Loucy (cell line): ENCODE measurements around the gene SLC9A9.

ENCODE experiments used
- H2AFZ ChIP-seq: fragments of 200-600 bp; sonication (generic); 2 replicates; pipeline ENCODE4 v1.6.0; 2016; ENCODE audit warnings: antibody characterized with exemption, mild to moderate bottlenecking, low read length, moderate library complexity
- H3F3A ChIP-seq: fragments of 200-600 bp; 2 replicates; pipeline ENCODE4 v1.6.0; 2016; ENCODE audit warnings: antibody characterized with exemption, low read depth, mild to moderate bottlenecking
- H3K27me3 ChIP-seq: fragments of 200-600 bp; sonication (generic); 2 replicates; pipeline ENCODE4 v1.6.1; 2014; ENCODE audit warnings: low read length, mild to moderate bottlenecking; ENCODE audit not compliant: insufficient read depth, poor library complexity, severe bottlenecking
- H3K36me3 ChIP-seq: fragments of 200-600 bp; sonication (generic); 2 replicates; pipeline ENCODE4 v1.6.1; 2016; ENCODE audit warnings: low read length; ENCODE audit not compliant: insufficient read depth
- H3K4me1 ChIP-seq: fragments of 200-600 bp; sonication (generic); 2 replicates; pipeline ENCODE4 v1.5.1; 2014; ENCODE audit warnings: low read length, mild to moderate bottlenecking; ENCODE audit not compliant: insufficient read depth, poor library complexity, severe bottlenecking
- H3K4me2 ChIP-seq: fragments of 200-600 bp; sonication (generic); 2 replicates; pipeline ENCODE4 v1.6.0; 2014; ENCODE audit warnings: antibody characterized with exemption, low read length, low read depth, mild to moderate bottlenecking; ENCODE audit not compliant: poor library complexity, severe bottlenecking
- H3K4me3 ChIP-seq: fragments of 200-600 bp; sonication (generic); 2 replicates; pipeline ENCODE4 v1.5.1; 2014; ENCODE audit warnings: low read length, mild to moderate bottlenecking, mixed read lengths; ENCODE audit not compliant: poor library complexity, severe bottlenecking
- H3K79me2 ChIP-seq: fragments of 200-600 bp; sonication (generic); 2 replicates; pipeline ENCODE4 v1.6.1; 2014; ENCODE audit warnings: low read length; ENCODE audit not compliant: insufficient read depth
- H3K9ac ChIP-seq: fragments of 200-600 bp; sonication (generic); 2 replicates; pipeline ENCODE4 v1.6.0; 2014; ENCODE audit warnings: mild to moderate bottlenecking, low read depth, low read length, moderate library complexity; ENCODE audit not compliant: poor library complexity, severe bottlenecking
- H3K9me2 ChIP-seq: fragments of 200-600 bp; sonication (generic); replicated peaks from 2 replicates; pipeline ENCODE4 v1.6.1; 2016; ENCODE audit warnings: low read depth, low read length, mixed read lengths
- H3K9me3 ChIP-seq: fragments of 200-600 bp; sonication (generic); 2 replicates; pipeline ENCODE4 v1.6.1; 2014; ENCODE audit warnings: mild to moderate bottlenecking, antibody characterized with exemption, low read length, low read depth; ENCODE audit not compliant: insufficient read depth
- H4K20me1 ChIP-seq: fragments of 200-600 bp; sonication (generic); 2 replicates; pipeline ENCODE4 v1.6.0; 2014; ENCODE audit warnings: antibody characterized with exemption, low read length, mild to moderate bottlenecking; ENCODE audit not compliant: insufficient read depth, poor library complexity, severe bottlenecking
- EZH2phosphoT487 ChIP-seq: fragments of 200-600 bp; IDR thresholded peaks from 2 replicates; pipeline ENCODE4 v1.6.1; 2018; ENCODE audit warnings: antibody characterized with exemption, mild to moderate bottlenecking, moderate library complexity, borderline replicate concordance
- TF ChIP-seq, protein P1 (sequence below): fragments of 200-600 bp; sonication (generic); conservative IDR thresholded peaks from 2 replicates; pipeline ENCODE4 v1.5.1; 2014; ENCODE audit warnings: mild to moderate bottlenecking, antibody characterized with exemption, low read length

SLC9A9 gene

DNA sequence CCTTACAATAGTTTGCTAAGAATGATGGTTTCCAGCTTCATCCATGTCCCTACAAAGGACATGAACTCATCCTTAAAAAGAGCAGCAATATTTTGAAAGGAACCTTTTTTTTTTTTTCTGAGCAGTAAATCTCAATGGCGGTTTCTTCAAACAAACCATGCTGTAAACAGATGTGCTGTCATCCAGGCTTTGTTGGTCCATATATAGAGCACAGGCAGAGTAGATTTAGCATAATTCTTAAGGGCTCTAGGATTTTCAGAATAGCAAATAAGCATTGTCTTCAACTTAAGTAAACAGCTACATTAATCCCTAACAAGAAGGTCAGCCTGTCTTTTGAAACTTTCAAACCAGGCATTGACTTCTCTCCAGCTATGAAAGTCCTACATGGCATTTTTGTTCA, 334.2 kb downstream of the SLC9A9 start:
- Histone ChIP-seq H3K9me2 (no peaks in the 10 kb centered on the region), H2AFZ (no peak overlapping the region), H3F3A (no peaks in the 10 kb centered on the region), H3K27me3 (peaks cover 93% of the 10 kb centered on the region), H3K4me1 (no peaks in the 10 kb centered on the region), H3K79me2 (no peaks in the 10 kb centered on the region), H4K20me1 (no peaks in the 10 kb centered on the region), H3K36me3 (no peaks in the 10 kb centered on the region), H3K9ac (no peak overlapping the region), H3K9me3 (no peaks in the 10 kb centered on the region), H3K4me3 (no peak overlapping the region), H3K4me2 (no peak overlapping the region)
- TF ChIP-seq, protein P1, sequence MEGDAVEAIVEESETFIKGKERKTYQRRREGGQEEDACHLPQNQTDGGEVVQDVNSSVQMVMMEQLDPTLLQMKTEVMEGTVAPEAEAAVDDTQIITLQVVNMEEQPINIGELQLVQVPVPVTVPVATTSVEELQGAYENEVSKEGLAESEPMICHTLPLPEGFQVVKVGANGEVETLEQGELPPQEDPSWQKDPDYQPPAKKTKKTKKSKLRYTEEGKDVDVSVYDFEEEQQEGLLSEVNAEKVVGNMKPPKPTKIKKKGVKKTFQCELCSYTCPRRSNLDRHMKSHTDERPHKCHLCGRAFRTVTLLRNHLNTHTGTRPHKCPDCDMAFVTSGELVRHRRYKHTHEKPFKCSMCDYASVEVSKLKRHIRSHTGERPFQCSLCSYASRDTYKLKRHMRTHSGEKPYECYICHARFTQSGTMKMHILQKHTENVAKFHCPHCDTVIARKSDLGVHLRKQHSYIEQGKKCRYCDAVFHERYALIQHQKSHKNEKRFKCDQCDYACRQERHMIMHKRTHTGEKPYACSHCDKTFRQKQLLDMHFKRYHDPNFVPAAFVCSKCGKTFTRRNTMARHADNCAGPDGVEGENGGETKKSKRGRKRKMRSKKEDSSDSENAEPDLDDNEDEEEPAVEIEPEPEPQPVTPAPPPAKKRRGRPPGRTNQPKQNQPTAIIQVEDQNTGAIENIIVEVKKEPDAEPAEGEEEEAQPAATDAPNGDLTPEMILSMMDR: no peak
- TF ChIP-seq EZH2phosphoT487: no peak

DNA sequence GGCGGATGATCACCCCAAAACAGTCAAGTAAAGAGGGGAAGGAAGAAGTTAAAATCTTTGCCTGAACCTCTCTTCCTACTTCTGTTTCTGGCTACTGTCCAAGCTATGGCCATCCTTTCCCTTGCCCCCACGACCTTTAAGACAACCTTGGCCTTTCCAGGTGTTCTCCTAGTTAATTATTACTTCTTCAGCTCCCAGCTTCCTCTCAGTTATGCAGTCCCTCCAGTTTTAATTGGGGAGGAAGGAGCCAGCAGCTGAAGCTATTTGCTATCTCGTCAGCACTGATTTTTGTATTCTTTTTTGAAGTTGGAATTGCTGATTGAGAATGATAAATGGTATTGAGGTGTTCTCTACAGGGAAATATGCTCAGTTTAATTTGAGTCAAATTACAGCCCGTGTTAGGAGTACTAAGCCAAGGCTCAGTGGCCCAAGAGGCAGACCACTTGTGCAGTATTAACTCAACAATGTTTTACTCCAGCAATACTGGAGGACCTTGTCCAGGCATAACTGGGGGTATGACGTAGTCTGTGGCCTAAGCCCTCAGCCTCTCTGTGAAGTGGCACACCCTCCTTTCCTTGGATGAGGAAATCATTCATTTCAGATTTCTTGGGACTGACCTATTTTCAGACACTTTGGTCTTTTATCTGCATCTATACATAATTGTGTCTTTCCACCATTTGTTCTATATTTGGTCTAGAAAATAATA, 336.9 kb downstream of the SLC9A9 start:
- H3K4me2 ChIP-seq: no peak overlapping the region
- H3K27me3 ChIP-seq: peaks cover 91% of the 10 kb centered on the region
- H4K20me1 ChIP-seq: no peaks in the 10 kb centered on the region
- no peak overlapping the region for H3K4me3 ChIP-seq
- no peak overlapping the region for H2AFZ ChIP-seq
- H3F3A ChIP-seq: no peaks in the 10 kb centered on the region
- H3K4me1 ChIP-seq: peaks cover 5% of the 10 kb centered on the region
- no peaks in the 10 kb centered on the region for H3K9me2 ChIP-seq
- H3K79me2 ChIP-seq: no peaks in the 10 kb centered on the region
- no peak for TF ChIP-seq EZH2phosphoT487
- TF ChIP-seq, protein P1: no peak
- H3K9me3 ChIP-seq: no peaks in the 10 kb centered on the region
- no peaks in the 10 kb centered on the region for H3K36me3 ChIP-seq
- H3K9ac ChIP-seq: no peak overlapping the region

DNA sequence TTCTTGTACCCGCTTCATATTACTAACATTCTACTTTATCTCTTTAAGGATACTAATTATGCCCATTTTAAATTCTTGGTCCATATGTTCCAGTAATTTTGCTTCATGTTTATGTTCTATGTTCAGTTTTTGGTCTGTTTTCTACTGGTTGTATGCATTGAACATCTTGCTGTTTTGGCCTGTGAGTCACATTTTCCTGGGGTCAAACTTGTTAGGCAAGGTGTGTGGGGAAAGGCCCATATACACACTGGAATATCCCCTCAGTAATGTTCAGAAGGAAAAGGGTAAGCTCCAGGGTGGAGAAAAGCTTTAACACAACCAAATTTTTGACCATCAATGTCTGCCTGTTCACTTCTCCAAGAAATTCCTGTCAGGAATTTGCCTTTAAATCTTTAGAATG, 337.7 kb downstream of the SLC9A9 start:
- Histone ChIP-seq H3K36me3 (no peaks in the 10 kb centered on the region), H3K9ac (no peak overlapping the region), H4K20me1 (no peaks in the 10 kb centered on the region), H3K4me3 (no peak overlapping the region), H3K4me1 (peaks cover 8% of the 10 kb centered on the region), H3K4me2 (no peak overlapping the region), H3K27me3 (peaks cover 91% of the 10 kb centered on the region), H3F3A (no peaks in the 10 kb centered on the region), H2AFZ (no peak overlapping the region), H3K9me2 (no peaks in the 10 kb centered on the region), H3K79me2 (no peaks in the 10 kb centered on the region), H3K9me3 (no peaks in the 10 kb centered on the region)
- TF ChIP-seq EZH2phosphoT487: no peak
- TF ChIP-seq, protein P1: no peak
